Fibroblast of peridontal ligament (primary cell): ENCODE measurements around the gene PAEP.
"Not testable (repeated sequence)": the region's sequence is repeated elsewhere in the genome, so short reads cannot be mapped to it uniquely, and the experiment has no call there.

Experiments used
- DNase-seq: peaks from one replicate; pipeline ENCODE4 v3.0.0-alpha.2; 2010; ENCODE audit errors: extremely low read depth

Gene PAEP

GRCh38 chr9:135561391-135562234, at the start of gene PAEP:
TSS of gene PAEP (plus strand) at chr9:135561756.
- DNase-seq, result no peak

- no peak for DNase-seq
Observed at GRCh38 chr9:135512241-135512603, 49.3 kb upstream of the PAEP start.

- DNase-seq, result no peak
Observed at GRCh38 chr9:135512904-135513303, 48.7 kb upstream of the PAEP start.

GRCh38 chr9:135513351-135513846, 48.2 kb upstream of the PAEP start:
- no peak for DNase-seq

- not testable (repeated sequence) for DNase-seq
Observed at GRCh38 chr9:135513906-135514305, 47.6 kb upstream of the PAEP start.

- no peak for DNase-seq
Observed at GRCh38 chr9:135514342-135515082, 47.0 kb upstream of the PAEP start.

GRCh38 chr9:135515083-135515951, 46.2 kb upstream of the PAEP start:
- no peak for DNase-seq

GRCh38 chr9:135516132-135516860, 45.3 kb upstream of the PAEP start:
- no peak for DNase-seq

GRCh38 chr9:135517407-135517822, 44.1 kb upstream of the PAEP start:
- DNase-seq, result no peak

- no peak for DNase-seq
Observed at GRCh38 chr9:135519179-135519971, 42.2 kb upstream of the PAEP start.

- no peak for DNase-seq
Observed at GRCh38 chr9:135520916-135521607, 40.5 kb upstream of the PAEP start, which contains the start of gene LCN1. TSS of gene LCN1 (plus strand) at chr9:135521440. CDS start at chr9:135521498, 58 bp downstream.

- DNase-seq, result no peak
Observed at GRCh38 chr9:135521608-135522095, 39.9 kb upstream of the PAEP start.

- no peak for DNase-seq
Observed at GRCh38 chr9:135522137-135522877, 39.2 kb upstream of the PAEP start.

GRCh38 chr9:135522931-135523330, 38.6 kb upstream of the PAEP start:
- DNase-seq, result no peak

- DNase-seq, result no peak
Observed at GRCh38 chr9:135523521-135524129, 37.9 kb upstream of the PAEP start.

GRCh38 chr9:135524130-135524861, 37.3 kb upstream of the PAEP start:
- DNase-seq, result no peak

GRCh38 chr9:135525241-135526088, 36.1 kb upstream of the PAEP start:
- DNase-seq, result no peak
